ENCODE results near the gene HTR4.

DNA sequence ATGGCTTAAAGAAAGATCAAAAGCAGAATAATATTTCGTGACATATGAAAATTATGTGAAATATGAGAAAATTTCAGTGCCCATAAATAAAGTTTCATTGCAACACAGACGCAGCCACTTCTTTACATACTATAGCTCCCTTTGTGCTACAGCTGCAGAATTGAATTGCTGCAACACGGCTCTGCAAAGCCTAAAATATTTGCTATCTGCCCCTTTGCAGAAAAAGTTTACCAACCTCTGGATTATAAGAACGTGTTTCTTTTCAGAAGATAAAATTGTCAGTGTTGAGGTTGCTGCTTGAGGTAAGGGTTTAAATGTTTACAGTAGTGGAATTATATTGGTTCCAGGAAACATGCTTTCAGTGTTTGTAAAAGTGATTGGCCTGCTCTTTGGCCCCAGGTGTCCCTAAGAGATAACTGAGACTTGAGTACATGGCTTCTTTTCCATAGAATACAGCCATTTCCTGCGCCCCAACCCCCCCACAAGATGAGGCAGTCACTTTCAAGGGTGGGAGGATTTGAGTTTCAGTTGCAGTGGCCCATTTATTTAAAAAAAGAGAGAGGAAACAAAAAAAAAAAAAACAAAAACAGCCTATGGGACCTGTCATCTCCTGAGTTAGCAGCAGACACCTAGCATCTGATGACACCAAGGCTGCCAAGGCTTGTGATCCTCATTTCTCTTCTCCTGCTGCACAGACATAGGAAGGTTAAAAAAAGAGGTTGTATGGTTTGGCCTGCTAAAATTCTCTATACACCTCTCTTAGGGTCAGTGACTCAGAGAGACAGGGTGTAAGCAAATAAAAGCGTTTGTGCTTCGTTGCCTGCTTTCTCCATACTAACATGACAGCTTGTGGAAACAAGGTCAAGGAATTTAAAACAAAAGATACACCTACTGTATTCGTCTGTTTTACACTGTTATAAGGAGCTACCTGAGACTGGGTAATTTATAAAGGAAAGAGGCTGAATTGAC, 28.0 kb upstream of the HTR4 start:
- TF ChIP-seq, protein P1, sequence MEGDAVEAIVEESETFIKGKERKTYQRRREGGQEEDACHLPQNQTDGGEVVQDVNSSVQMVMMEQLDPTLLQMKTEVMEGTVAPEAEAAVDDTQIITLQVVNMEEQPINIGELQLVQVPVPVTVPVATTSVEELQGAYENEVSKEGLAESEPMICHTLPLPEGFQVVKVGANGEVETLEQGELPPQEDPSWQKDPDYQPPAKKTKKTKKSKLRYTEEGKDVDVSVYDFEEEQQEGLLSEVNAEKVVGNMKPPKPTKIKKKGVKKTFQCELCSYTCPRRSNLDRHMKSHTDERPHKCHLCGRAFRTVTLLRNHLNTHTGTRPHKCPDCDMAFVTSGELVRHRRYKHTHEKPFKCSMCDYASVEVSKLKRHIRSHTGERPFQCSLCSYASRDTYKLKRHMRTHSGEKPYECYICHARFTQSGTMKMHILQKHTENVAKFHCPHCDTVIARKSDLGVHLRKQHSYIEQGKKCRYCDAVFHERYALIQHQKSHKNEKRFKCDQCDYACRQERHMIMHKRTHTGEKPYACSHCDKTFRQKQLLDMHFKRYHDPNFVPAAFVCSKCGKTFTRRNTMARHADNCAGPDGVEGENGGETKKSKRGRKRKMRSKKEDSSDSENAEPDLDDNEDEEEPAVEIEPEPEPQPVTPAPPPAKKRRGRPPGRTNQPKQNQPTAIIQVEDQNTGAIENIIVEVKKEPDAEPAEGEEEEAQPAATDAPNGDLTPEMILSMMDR (IDR thresholded peaks at IDR 0.05) = no peak
- TF ChIP-seq EZH2 (IDR thresholded peaks at IDR 0.05) = no peak

All from neural progenitor cell (in vitro differentiated cells).